NCI-H82 (cell line): Measurements from ENCODE around the gene TCHH.
A peak's percentile ranks its signal among the peaks of the same experiment; 100 is the strongest.
"Not testable (repeated sequence)": the region's sequence is repeated elsewhere in the genome, so short reads cannot be mapped to it uniquely, and the experiment has no call there.

Source experiments
- DNase-seq: peaks from one replicate; lab custom pipeline; 2025; lab: John Stamatoyannopoulos, UW

The TCHH gene, protein sequence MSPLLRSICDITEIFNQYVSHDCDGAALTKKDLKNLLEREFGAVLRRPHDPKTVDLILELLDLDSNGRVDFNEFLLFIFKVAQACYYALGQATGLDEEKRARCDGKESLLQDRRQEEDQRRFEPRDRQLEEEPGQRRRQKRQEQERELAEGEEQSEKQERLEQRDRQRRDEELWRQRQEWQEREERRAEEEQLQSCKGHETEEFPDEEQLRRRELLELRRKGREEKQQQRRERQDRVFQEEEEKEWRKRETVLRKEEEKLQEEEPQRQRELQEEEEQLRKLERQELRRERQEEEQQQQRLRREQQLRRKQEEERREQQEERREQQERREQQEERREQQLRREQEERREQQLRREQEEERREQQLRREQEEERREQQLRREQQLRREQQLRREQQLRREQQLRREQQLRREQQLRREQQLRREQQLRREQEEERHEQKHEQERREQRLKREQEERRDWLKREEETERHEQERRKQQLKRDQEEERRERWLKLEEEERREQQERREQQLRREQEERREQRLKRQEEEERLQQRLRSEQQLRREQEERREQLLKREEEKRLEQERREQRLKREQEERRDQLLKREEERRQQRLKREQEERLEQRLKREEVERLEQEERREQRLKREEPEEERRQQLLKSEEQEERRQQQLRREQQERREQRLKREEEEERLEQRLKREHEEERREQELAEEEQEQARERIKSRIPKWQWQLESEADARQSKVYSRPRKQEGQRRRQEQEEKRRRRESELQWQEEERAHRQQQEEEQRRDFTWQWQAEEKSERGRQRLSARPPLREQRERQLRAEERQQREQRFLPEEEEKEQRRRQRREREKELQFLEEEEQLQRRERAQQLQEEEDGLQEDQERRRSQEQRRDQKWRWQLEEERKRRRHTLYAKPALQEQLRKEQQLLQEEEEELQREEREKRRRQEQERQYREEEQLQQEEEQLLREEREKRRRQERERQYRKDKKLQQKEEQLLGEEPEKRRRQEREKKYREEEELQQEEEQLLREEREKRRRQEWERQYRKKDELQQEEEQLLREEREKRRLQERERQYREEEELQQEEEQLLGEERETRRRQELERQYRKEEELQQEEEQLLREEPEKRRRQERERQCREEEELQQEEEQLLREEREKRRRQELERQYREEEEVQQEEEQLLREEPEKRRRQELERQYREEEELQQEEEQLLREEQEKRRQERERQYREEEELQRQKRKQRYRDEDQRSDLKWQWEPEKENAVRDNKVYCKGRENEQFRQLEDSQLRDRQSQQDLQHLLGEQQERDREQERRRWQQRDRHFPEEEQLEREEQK (N-terminal part only)

DNA sequence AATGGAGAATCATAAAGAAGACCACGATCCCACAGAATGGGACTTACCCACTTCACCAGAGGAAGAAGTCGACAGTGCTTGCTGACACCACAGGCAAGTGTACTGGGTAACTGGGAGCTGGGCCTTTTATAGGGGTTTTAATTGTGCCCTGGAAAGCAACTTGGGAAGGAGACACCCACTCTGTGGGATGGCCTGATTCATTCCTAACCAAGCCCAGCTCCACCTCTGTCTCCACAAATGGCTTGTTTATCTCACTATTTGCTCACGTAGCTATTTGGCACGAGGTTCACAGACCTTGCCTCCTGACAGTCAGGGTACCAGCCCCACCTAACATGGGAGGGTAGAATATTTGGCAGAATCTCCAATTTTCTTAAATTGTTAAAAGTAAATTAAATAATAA is at the start of gene TCHH:
TCHH (minus strand) TSS at position 101 of the 400 bp plus-strand sequence. CDS start 1,364 bp downstream, outside the sequence.
- DNase-seq: no peak

DNA sequence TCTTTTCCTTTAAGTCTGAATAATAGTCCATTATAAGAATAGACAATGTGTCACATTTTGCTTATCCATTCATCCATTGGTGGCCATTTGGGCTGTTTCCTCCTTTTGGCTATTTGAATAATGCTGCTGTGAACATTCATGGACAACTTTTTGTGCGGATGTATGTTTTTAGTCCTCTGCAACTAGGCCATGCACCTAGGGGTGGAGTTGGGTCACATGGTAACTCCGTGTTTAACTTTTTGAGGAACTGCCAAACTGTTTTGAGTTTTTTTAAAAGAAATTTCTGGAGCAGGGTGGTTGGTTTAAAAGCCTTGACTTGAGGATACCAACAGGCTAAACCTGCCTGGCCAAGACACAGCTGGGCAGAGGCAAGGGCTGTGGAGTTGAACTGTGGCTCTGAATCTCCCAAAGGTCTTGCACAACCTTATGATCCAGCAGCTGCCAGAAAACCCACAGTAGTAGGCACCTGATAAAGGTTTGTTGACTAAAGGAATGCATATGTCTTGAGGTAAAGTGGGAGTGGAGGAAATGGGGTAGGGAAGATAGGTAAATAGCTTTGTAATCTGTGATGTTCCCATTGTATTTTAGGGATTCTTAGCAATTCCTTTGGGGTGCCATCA is 49.4 kb upstream of the TCHH start:
- no peak for DNase-seq

GRCh38 chr1:152162792-152163463 is 47.7 kb upstream of the TCHH start:
- no peak for DNase-seq

DNA sequence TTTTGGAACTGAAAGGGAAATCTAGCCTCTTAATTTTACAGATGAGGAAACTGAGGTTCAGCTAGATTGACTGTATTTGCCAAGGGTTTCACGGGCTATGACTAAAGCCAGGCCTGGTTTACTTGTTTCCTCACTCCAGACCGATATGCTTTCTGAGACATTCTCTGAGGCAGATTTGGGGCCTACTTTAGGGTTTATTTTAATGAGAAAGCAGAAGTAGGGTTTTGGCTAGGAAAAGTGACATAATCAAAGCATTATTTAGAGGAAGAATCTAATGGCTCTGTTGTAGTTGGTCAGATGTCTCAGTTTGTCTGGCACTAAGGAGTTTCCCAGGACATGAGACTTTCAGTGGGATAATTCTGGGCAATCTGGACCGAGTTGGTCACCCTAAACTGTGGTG is 45.3 kb upstream of the TCHH start:
- no peak for DNase-seq

DNA sequence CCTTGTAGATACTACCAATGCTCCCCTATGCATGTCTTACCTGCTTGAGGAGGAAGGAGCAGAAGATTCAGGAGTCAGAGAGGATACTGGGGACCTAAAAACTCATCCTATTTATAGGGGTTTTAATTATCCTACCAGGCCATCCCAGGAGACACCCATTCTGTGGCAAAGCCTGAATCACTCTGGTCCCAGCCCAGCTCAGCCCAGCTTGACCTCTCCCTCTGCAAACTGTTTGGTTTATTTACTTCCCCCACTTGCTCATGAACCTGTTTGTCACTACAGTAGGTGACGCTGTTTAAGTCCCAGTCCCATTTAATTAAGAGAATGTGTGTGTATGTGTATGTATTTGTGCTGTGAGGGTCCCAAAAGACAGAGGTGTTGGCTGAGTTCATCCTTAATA is 43.9 kb upstream of the TCHH start, which contains the start of gene RPTN:
RPTN (minus strand) TSS at position 85 of the 400 bp plus-strand sequence. CDS start 1,339 bp downstream, outside the sequence.
- DNase-seq: no peak

DNA sequence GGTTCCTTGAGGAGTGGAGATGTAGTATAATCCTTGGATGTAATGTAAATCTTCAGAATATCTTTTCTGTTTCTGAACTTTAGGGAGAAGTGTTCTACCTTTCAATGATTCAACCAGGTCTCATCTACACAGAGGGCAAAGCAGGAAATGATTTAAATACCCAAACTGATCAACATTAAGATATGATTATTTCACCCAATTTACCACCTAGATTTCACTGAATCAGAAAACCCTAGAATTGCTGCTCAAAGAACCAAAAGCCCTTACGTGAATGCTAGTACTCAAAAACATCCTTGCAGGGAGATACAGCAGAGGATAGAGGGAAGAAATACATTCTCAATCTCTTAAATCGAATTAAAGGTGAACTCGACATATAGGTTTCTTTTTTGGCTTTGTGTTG is 38.8 kb upstream of the TCHH start:
- DNase-seq: no peak

DNA sequence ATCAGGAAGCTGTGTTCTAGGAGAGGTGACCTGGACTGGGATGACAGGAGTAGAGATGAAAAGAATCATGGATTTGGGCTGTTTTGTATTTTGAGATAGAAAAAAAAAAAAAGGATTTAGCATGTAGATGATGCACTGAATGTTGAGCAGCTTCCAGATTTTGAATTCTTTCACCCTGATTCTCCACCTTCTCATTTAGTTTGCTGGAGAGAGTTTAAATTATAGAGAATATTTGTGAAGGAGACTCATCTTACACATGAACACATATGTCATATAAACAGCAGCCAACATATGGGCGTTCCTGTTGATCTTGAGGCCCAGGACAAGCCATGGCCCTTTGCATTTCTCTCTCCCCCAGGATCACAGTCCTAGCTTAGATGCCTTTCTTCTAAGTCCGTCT is 36.4 kb upstream of the TCHH start:
- no peak for DNase-seq

- DNase-seq: no peak
These were observed 33.7 kb upstream of the TCHH start for GRCh38 chr1:152148981-152149380.

- DNase-seq: no peak
These were observed 32.8 kb upstream of the TCHH start for GRCh38 chr1:152148051-152148450.

- DNase-seq: no peak
These were observed 30.5 kb upstream of the TCHH start for GRCh38 chr1:152145769-152146168.

GRCh38 chr1:152144674-152145183 is 29.5 kb upstream of the TCHH start:
- DNase-seq: not testable (repeated sequence)

- no peak for DNase-seq
These were observed 28.1 kb upstream of the TCHH start for GRCh38 chr1:152143150-152143887.

- peak; percentile 83 for DNase-seq
These were observed 26.8 kb upstream of the TCHH start for GRCh38 chr1:152141971-152142584.

DNA sequence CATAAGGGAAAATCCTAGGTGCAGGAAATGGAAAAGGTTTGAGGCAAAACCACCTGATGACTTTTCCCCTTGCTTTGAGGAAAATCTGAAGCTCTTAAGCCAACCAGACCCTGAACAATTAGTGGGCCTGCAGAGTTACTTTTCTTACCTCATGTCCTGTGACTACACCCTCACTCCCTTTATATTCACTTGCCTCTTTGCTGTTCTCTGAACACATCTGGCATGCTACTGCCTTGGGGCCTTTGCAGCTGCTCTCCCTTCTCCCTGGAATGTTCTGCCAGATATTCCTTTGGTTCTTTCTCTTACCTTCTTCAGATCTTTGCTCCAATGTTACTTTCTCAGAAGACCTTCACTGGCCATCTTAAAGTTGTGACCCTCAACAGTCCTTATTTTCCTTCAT is 22.0 kb upstream of the TCHH start:
- no peak for DNase-seq

DNA sequence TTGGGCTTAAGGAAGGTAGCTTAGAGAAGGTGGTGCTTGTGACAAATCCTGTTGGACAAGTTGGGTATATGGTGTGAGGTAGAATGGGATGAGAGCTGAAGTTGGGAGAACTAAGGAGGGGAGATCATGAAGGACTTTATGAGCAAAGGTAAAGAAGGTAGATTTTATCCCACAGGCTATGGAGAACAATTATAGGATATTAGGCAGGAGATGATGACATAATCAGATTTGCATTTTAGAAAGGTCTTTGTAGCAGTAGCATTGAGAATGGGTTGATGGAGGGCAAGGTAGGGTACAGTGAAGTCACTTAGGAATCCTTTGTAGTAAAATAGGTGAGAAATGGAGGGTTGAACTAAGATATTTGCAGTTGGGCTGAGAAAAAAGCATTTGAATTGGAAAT is 14.9 kb upstream of the TCHH start:
- DNase-seq: no peak

GRCh38 chr1:152127673-152128072 is 12.4 kb upstream of the TCHH start:
- no peak for DNase-seq

GRCh38 chr1:152125834-152126443 is 10.7 kb upstream of the TCHH start:
- no peak for DNase-seq

DNA sequence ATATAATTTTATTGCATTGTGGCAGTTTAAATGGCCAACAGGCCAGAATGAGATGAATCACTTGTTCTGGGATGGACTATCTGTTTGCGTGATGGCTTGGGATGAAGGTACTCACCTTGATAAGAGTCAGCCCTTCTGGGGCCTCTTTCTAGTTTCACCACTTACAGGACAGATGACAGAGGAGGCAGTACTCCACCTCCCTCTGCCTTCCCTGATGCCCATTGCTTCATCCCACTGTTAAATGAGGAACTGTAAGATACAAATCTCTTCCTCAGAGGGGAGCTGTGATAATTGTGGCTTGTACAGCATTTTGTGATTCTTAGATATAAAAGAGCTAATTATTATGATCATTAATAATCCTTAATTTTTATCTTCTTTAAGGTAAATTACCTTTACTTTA is 3.7 kb upstream of the TCHH start:
- no peak for DNase-seq

- no peak for DNase-seq
These were observed 2.3 kb downstream of the TCHH start for GRCh38 chr1:152112885-152113432.
